GM23248 (cell line): ENCODE data around the gene RBFOX1. TPM values are rescaled to one million over a fixed set of nuclear protein-coding genes. Genes with fewer than 3 reads are reported as not detected.

ENCODE experiments used
- DNase-seq: peaks from one replicate; pipeline ENCODE4 v3.0.0-alpha.2; 2015
- H2AFZ ChIP-seq: fragments of 200-600 bp; sonication (generic); 2 replicates; pipeline ENCODE4 v1.6.1; 2016; ENCODE audit warnings: antibody characterized with exemption
- H3F3A ChIP-seq: fragments of 200-600 bp; sonication (generic); 2 replicates; pipeline ENCODE4 v1.6.1; 2016; ENCODE audit warnings: mild to moderate bottlenecking, antibody characterized with exemption, mixed run types; ENCODE audit not compliant: insufficient read depth
- H3K27ac ChIP-seq: fragments of 200-600 bp; sonication (generic); 2 replicates; pipeline ENCODE4 v1.5.1; 2016; ENCODE audit warnings: mild to moderate bottlenecking
- H3K27me3 ChIP-seq: fragments of 200-600 bp; sonication (generic); replicated peaks from 2 replicates; pipeline ENCODE4 v1.6.1; 2016; ENCODE audit warnings: mild to moderate bottlenecking; ENCODE audit not compliant: insufficient read depth
- H3K36me3 ChIP-seq: fragments of 200-600 bp; sonication (generic); 2 replicates; pipeline ENCODE4 v1.6.1; 2016; ENCODE audit warnings: low read depth, mild to moderate bottlenecking
- H3K4me1 ChIP-seq: fragments of 200-600 bp; sonication (generic); 2 replicates; pipeline ENCODE4 v1.6.1; 2016; ENCODE audit warnings: mild to moderate bottlenecking; ENCODE audit not compliant: insufficient read depth
- H3K4me2 ChIP-seq: fragments of 200-600 bp; sonication (generic); one replicate; pipeline ENCODE4 v1.6.1; 2016; ENCODE audit warnings: mild to moderate bottlenecking; ENCODE audit not compliant: unreplicated experiment
- H3K4me3 ChIP-seq: fragments of 200-600 bp; sonication (generic); 2 replicates; pipeline ENCODE4 v1.5.1; 2016; ENCODE audit warnings: mild to moderate bottlenecking
- H3K79me2 ChIP-seq: fragments of 200-600 bp; sonication (generic); 2 replicates; pipeline ENCODE4 v1.6.1; 2016; ENCODE audit warnings: mild to moderate bottlenecking; ENCODE audit not compliant: insufficient read depth
- H3K9ac ChIP-seq: fragments of 200-600 bp; sonication (generic); 2 replicates; pipeline ENCODE4 v1.6.1; 2016; ENCODE audit warnings: mild to moderate bottlenecking
- H3K9me2 ChIP-seq: fragments of 200-600 bp; sonication (generic); 2 replicates; pipeline ENCODE4 v1.6.1; 2016; ENCODE audit warnings: mixed run types, mild to moderate bottlenecking, moderate library complexity; ENCODE audit not compliant: insufficient read depth
- H3K9me3 ChIP-seq: fragments of 200-600 bp; sonication (generic); one replicate; pipeline ENCODE4 v1.6.1; 2017; ENCODE audit warnings: low read depth
- H4K20me1 ChIP-seq: fragments of 200-600 bp; sonication (generic); 2 replicates; pipeline ENCODE4 v1.6.0; 2016; ENCODE audit not compliant: insufficient read depth
- EZH2 ChIP-seq: fragments of 200-600 bp; sonication (generic); IDR thresholded peaks from 2 replicates; pipeline ENCODE4 v1.6.1; 2018; ENCODE audit warnings: antibody characterized with exemption, mild to moderate bottlenecking; ENCODE audit not compliant: insufficient read depth, poor library complexity, severe bottlenecking
- EZH2phosphoT487 ChIP-seq: fragments of 200-600 bp; sonication (generic); IDR thresholded peaks from 2 replicates; pipeline ENCODE4 v1.6.1; 2018; ENCODE audit warnings: antibody characterized with exemption, moderate library complexity, mild to moderate bottlenecking, low read depth; ENCODE audit not compliant: insufficient read depth
- WGBS, 2 experiments: methylation state at CpG; one replicate each; pipeline ENCODE4 v1.1.6; 2015 to 2017; ENCODE audit warnings: low lambda C conversion rate in 2 of 2, low coverage in 1 of 2; ENCODE audit errors: missing lambda C conversion rate in 2 of 2; 5-methylcytosine and 5-hydroxymethylcytosine counted together
- in situ Hi-C: fragments of 300-500 bp; cut with MboI; formaldehyde crosslinking; loops from 2 replicates; pipeline ENCODE4 v1.15.0; 2020
- polyA plus RNA-seq: library from polyadenylated mRNA; unstranded; fragments of >200 nt; fragmentation: Nextera tagmentation; extraction: Ambion mirVana; gene quantifications from 2 replicates; pipeline ENCODE4 v1.2.1, GENCODE V29; 2016
- total RNA-seq: library from RNA; depleted of rRNA; stranded (reverse); fragments of >200 nt; shearing (Covaris generic); gene quantifications from 2 replicates; pipeline ENCODE4 v1.2.3, GENCODE V29; 2014

Gene RBFOX1
- total and polyA plus RNA-seq, 2 experiments from 2014 or later = not detected

DNA sequence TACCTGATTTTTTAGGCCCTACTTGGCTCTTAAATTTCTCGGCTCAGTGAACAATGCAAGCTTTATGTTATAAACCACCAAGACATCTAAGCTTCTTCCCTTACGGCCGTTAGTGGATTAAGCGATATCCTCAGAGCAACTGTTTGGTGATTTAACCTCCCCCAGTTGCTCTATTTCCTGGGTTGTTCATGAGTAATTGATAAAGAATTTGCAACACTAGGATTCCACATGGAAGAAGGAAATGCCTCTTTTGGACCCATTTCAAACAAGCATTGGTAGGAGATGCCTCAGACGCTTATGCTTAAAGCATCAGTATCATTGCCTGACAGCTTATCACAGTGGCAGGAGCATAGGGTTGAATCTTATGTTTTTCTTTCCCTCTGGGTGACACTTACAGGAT, 65.3 kb downstream of the RBFOX1 start:
- Histone ChIP-seq H2AFZ (no peak overlapping the region), H3K27me3 (no peaks in the 10 kb centered on the region), H3K27ac (no peak overlapping the region), H3K9me3 (no peaks in the 10 kb centered on the region), H3K79me2 (no peaks in the 10 kb centered on the region), H3K4me2 (no peak overlapping the region), H3K4me3 (no peak overlapping the region), H3K36me3 (no peaks in the 10 kb centered on the region), H3K9ac (no peak overlapping the region), H3K9me2 (no peaks in the 10 kb centered on the region), H3K4me1 (no peaks in the 10 kb centered on the region), H3F3A (no peaks in the 10 kb centered on the region), H4K20me1 (no peaks in the 10 kb centered on the region)
- in situ Hi-C loops = no loop called here
- TF ChIP-seq EZH2phosphoT487 (no peak), EZH2 (no peak)
- DNase-seq = peak; percentile 5
- WGBS, 2 experiments = 5% methylated on average over 5 of the region's 5 CpGs

DNA sequence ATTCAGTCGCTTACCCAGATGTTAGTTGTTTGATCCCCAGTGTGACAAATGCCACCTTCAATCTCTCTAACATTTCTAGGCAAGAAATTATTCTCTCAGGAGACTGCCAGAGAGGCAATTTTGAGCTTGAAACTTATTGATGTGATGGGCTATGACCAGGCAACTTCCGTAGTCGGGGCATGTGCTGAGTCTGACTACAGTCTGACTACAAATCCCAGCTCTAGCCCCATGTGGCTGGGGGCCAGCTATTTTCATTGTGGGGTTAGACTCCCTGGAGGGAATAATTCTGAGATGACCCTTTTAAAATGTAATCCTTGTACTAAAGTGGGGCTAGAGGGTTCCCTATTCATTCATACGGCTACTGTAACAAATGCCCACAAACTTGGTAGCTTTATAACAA, 65.9 kb downstream of the RBFOX1 start:
- DNase-seq = no peak
- WGBS, 2 experiments = 39 to 42% methylated on average over 4 of the region's 4 CpGs
- no peak overlapping the region for H3K27ac ChIP-seq
- H3K27me3 ChIP-seq = no peaks in the 10 kb centered on the region
- no peak overlapping the region for H3K4me3 ChIP-seq
- no peaks in the 10 kb centered on the region for H3K79me2 ChIP-seq
- in situ Hi-C loops = no loop called here
- TF ChIP-seq EZH2phosphoT487 (no peak), EZH2 (no peak)
- no peaks in the 10 kb centered on the region for H4K20me1 ChIP-seq
- no peak overlapping the region for H3K4me2 ChIP-seq
- no peak overlapping the region for H3K9ac ChIP-seq
- H3F3A ChIP-seq = no peaks in the 10 kb centered on the region
- H3K9me2 ChIP-seq = no peaks in the 10 kb centered on the region
- H3K9me3 ChIP-seq = no peaks in the 10 kb centered on the region
- H2AFZ ChIP-seq = no peak overlapping the region
- H3K36me3 ChIP-seq = no peaks in the 10 kb centered on the region
- H3K4me1 ChIP-seq = no peaks in the 10 kb centered on the region

DNA sequence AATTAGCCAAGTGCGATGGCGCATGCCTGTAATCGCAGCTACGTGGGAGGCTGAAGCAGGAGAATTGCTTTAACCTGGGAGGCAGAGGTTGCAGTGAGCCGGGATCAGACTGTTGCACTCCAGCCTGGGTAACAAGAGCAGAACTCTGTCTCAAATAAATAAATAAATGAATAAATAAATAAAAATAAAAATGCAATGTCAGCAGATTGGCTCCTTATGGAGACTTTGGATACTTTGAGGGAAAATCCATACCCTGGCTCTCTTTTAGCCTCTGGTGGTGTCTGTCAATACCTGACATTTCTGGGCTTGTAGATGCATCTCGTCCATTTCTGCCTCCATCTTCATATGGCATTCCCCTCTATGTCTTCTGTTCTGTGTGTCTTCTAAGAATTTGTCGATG, 66.7 kb downstream of the RBFOX1 start:
- no peak overlapping the region for H3K4me3 ChIP-seq
- DNase-seq = no peak
- no peak overlapping the region for H3K27ac ChIP-seq
- H3K27me3 ChIP-seq = no peaks in the 10 kb centered on the region
- H3K9me2 ChIP-seq = no peaks in the 10 kb centered on the region
- no peaks in the 10 kb centered on the region for H3K79me2 ChIP-seq
- H3F3A ChIP-seq = no peaks in the 10 kb centered on the region
- no peak for TF ChIP-seq EZH2
- TF ChIP-seq EZH2phosphoT487 = no peak
- no peak overlapping the region for H3K4me2 ChIP-seq
- H3K9ac ChIP-seq = no peak overlapping the region
- H3K9me3 ChIP-seq = no peaks in the 10 kb centered on the region
- no peak overlapping the region for H2AFZ ChIP-seq
- in situ Hi-C loops = no loop called here
- H3K36me3 ChIP-seq = no peaks in the 10 kb centered on the region
- H3K4me1 ChIP-seq = no peaks in the 10 kb centered on the region
- 52 to 58% methylated on average over 7 of the region's 7 CpGs for WGBS, 2 experiments
- H4K20me1 ChIP-seq = no peaks in the 10 kb centered on the region

DNA sequence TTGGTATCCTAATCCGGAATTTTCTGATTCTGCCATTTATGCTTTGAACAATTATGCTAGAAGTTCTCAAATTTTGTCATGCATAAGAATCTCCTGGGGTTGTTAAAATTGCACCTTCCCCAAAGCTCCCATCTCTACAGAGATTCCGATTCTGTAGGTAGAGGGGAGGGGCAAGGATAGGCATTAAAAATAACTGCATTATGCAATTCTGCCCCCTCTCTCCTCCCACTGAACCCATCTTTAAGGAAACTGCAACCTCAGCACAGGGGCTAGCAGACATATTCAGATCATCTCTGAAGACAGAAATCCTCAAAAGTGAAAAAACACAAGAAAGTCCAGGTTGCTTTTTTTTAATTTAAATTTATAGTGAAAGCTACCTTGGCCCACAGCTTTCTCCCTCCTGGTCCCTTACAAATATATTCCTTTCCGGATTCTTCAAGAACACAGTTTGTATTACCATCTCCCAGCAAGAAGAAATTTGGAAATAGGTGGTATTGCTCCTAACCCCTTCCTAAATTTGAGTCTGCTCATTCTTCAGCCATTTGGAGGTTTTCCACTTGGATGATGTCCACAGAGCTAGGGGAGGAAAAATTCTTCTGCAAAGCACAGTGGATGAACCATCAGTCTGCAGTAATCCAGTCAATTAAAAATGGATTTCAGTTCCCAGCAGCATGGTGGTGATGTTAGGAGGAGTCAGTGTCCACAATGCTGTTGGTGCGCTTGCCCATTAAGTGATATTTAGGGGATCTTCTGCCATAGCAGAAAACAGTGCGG, 67.7 kb downstream of the RBFOX1 start:
- Histone ChIP-seq H3K4me3 (no peak overlapping the region), H3K9me3 (no peaks in the 10 kb centered on the region), H4K20me1 (no peaks in the 10 kb centered on the region), H3K27ac (no peak overlapping the region), H3K9me2 (no peaks in the 10 kb centered on the region), H3K79me2 (no peaks in the 10 kb centered on the region), H3K9ac (no peak overlapping the region), H3K4me1 (no peaks in the 10 kb centered on the region), H3K36me3 (no peaks in the 10 kb centered on the region), H2AFZ (no peak overlapping the region), H3F3A (no peaks in the 10 kb centered on the region), H3K27me3 (no peaks in the 10 kb centered on the region), H3K4me2 (no peak overlapping the region)
- TF ChIP-seq EZH2 = no peak
- no peak for TF ChIP-seq EZH2phosphoT487
- in situ Hi-C loops = no loop called here
- DNase-seq = no peak
- WGBS, 2 experiments = 17 to 20% methylated on average over 5 of the region's 5 CpGs

DNA sequence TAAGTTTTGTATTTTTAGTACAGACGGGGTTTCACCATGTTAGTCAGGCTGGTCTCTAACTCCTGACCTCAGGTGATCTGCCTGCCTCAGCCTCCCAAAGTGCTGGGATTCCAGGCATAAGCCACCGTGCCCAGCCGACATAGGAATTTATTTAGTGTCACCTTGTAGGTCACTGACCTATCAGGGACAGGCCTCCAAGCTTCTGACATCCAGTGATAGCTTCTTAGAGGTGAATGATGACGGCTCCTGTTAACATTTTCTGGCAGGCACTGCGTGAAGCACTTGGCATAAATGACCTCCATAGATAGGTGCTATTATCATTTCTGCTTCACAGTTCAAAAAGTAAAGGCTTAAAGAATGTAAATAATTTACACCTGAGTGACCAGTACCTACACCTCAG, 71.6 kb downstream of the RBFOX1 start:
- Histone ChIP-seq H3K9ac (no peak overlapping the region), H3K27ac (no peak overlapping the region), H3K9me3 (no peaks in the 10 kb centered on the region), H3K79me2 (no peaks in the 10 kb centered on the region), H3K4me1 (no peaks in the 10 kb centered on the region), H3K9me2 (no peaks in the 10 kb centered on the region), H2AFZ (no peak overlapping the region), H3K27me3 (no peaks in the 10 kb centered on the region), H4K20me1 (no peaks in the 10 kb centered on the region), H3K36me3 (no peaks in the 10 kb centered on the region), H3F3A (no peaks in the 10 kb centered on the region), H3K4me2 (no peak overlapping the region), H3K4me3 (no peak overlapping the region)
- TF ChIP-seq EZH2phosphoT487 (no peak), EZH2 (no peak)
- in situ Hi-C loops = no loop called here
- 10 to 24% methylated on average over 5 of the region's 5 CpGs for WGBS, 2 experiments
- DNase-seq = no peak
